Neural cell (in vitro differentiated cells): Measurements from ENCODE around the gene GABRB1.

ENCODE experiments used
- CTCF ChIP-seq: fragments of 450-650 bp; IDR thresholded peaks from 2 replicates; pipeline ENCODE4 v1.5.1; 2014; ENCODE audit warnings: antibody characterized with exemption, mild to moderate bottlenecking, moderate library complexity; ENCODE audit not compliant: poor library complexity, severe bottlenecking
- EP300 ChIP-seq: fragments of 450-650 bp; conservative IDR thresholded peaks from 2 replicates; pipeline ENCODE4 v1.6.1; 2014; ENCODE audit warnings: antibody characterized with exemption, mild to moderate bottlenecking, moderate library complexity; ENCODE audit not compliant: poor library complexity, severe bottlenecking
- EZH2 ChIP-seq: fragments of 200-600, 300-800 bp; shearing (Covaris generic), sonication (generic); IDR thresholded peaks from 2 replicates; pipeline ENCODE4 v1.6.1; 2014; ENCODE audit warnings: antibody characterized with exemption, low read length, borderline replicate concordance, mild to moderate bottlenecking; ENCODE audit not compliant: insufficient read depth, poor library complexity, severe bottlenecking
- POLR2AphosphoS5 ChIP-seq: IDR thresholded peaks from 2 replicates; pipeline ENCODE4 v1.6.1; 2012
- RAD21 ChIP-seq: fragments of 450-650 bp; conservative IDR thresholded peaks from 2 replicates; pipeline ENCODE4 v1.6.1; 2014; ENCODE audit warnings: antibody characterized with exemption, mild to moderate bottlenecking, moderate library complexity
- TAF1 ChIP-seq: IDR thresholded peaks from 2 replicates; pipeline ENCODE4 v1.6.1; 2012; ENCODE audit warnings: low read depth

GRCh38 chr4:47209833-47210232 lies 178.5 kb downstream of the GABRB1 start:
- TF ChIP-seq EP300 (no peak), CTCF (no peak), POLR2AphosphoS5 (peak; percentile 37), RAD21 (no peak), EZH2 (no peak), TAF1 (no peak)
